Activated CD4-positive, alpha-beta T cell treated with anti-CD3 and anti-CD28 coated beads, Interleukin-2, amount 10 ng/mL, durations not matched to agents 7 days and 5 days (primary cell): ENCODE measurements around the gene OSGIN1. TPM values are rescaled to one million over a fixed set of nuclear protein-coding genes. Genes with fewer than 3 reads are reported as not detected.

ENCODE experiments used
- CTCF ChIA-PET: fragments of 350-600 bp; sonication (Branson Sonifier 250); formaldehyde crosslinking; loops from one replicate; lab custom pipeline; 2021; ENCODE audit warnings: antibody characterized with exemption; lab: Charles Lee
- POLR2A ChIA-PET: fragments of 350-600 bp; sonication (Branson Sonifier 250); formaldehyde crosslinking; loops from one replicate; lab custom pipeline; 2021; ENCODE audit warnings: antibody characterized with exemption; lab: Charles Lee
- DNase-seq: peaks from one replicate; pipeline ENCODE4 v3.0.0-alpha.2; 2020
- H3K27ac Mint-ChIP-seq: one replicate; pipeline ENCODE4 v1.8.0; 2021; ENCODE audit warnings: mild to moderate bottlenecking, moderate library complexity, mixed read lengths
- H3K27me3 Mint-ChIP-seq: one replicate; pipeline ENCODE4 v1.8.0; 2021; ENCODE audit warnings: mixed read lengths
- H3K36me3 Mint-ChIP-seq: one replicate; pipeline ENCODE4 v1.8.0; 2021; ENCODE audit warnings: low read depth, mixed read lengths
- H3K4me1 Mint-ChIP-seq: one replicate; pipeline ENCODE4 v1.8.0; 2021; ENCODE audit warnings: mixed read lengths
- H3K4me3 Mint-ChIP-seq: one replicate; pipeline ENCODE4 v1.8.0; 2021; ENCODE audit warnings: mild to moderate bottlenecking, moderate library complexity, mixed read lengths
- H3K9me3 Mint-ChIP-seq: one replicate; pipeline ENCODE4 v1.8.0; 2021; ENCODE audit warnings: mixed read lengths
- total RNA-seq, 2 experiments: library from RNA; stranded (reverse); gene quantifications; one replicate each; pipeline ENCODE4 v1.2.3, GENCODE V29; 2021

The OSGIN1 gene
- total RNA-seq, 2 experiments from 2014 or later: 0.48 to 0.77 TPM

- H3K4me3 Mint-ChIP-seq: no peak overlapping the region
- no peak for DNase-seq
Observed at GRCh38 chr16:83975590-83976260, 22.7 kb downstream of the OSGIN1 start.

GRCh38 chr16:83977056-83977815 lies 24.2 kb downstream of the OSGIN1 start:
- H3K27me3 Mint-ChIP-seq: no peaks in the 10 kb centered on the region
- CTCF ChIA-PET: no interaction called here

More at GRCh38 chr16:83975590-83976260, 22.7 kb downstream of the OSGIN1 start:
- Mint-ChIP-seq H3K36me3 (no peaks in the 10 kb centered on the region), H3K27me3 (peaks cover 3% of the 10 kb centered on the region), H3K27ac (no peak overlapping the region), H3K9me3 (peaks cover 13% of the 10 kb centered on the region), H3K4me1 (no peaks in the 10 kb centered on the region)
- ChIA-PET POLR2A (no interaction called here), CTCF (no interaction called here)

DNA sequence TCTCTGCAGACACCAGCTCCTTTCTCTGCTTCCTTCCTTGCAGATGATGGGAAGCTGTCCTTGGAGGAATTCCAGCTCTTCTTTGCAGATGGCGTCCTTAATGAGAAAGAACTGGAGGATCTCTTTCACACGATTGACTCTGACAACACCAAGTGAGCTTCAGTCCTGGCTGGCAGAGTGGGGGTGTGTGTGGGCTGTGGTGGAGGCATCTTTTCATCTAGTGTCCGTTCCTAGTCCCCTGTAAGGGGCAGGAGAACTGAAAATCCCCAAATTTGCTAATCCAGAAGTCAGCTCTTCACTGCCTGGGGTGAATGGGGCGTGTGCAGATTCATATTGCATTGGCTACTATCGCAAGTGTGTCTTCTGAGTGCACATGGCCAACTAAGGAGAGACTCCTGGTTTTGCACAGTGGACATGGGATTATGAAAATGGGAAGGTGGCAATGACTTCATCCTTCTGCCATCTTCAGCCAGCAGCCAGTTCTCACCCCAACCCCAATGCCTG lies 25.4 kb downstream of the OSGIN1 start:
- POLR2A ChIA-PET: no interaction called here

More at GRCh38 chr16:83977056-83977815, 24.2 kb downstream of the OSGIN1 start:
- peaks cover 13% of the 10 kb centered on the region for H3K9me3 Mint-ChIP-seq
- H3K27ac Mint-ChIP-seq: no peak overlapping the region
- H3K4me1 Mint-ChIP-seq: no peaks in the 10 kb centered on the region
- H3K36me3 Mint-ChIP-seq: no peaks in the 10 kb centered on the region
- no peak overlapping the region for H3K4me3 Mint-ChIP-seq
- DNase-seq: no peak
- POLR2A ChIA-PET: no interaction called here

GRCh38 chr16:83979441-83979840 lies 26.4 kb downstream of the OSGIN1 start:
- H3K4me3 Mint-ChIP-seq: no peak overlapping the region
- ChIA-PET POLR2A (no interaction called here), CTCF (interaction anchor here (1.0 kb wide), 1 partner anchor 71 kb away, joined by 4 read pairs; no protein-coding TSS in a partner anchor)
- no peaks in the 10 kb centered on the region for H3K27me3 Mint-ChIP-seq
- no peaks in the 10 kb centered on the region for H3K4me1 Mint-ChIP-seq
- no peaks in the 10 kb centered on the region for H3K36me3 Mint-ChIP-seq
- no peak overlapping the region for H3K27ac Mint-ChIP-seq
- no peak for DNase-seq
- H3K9me3 Mint-ChIP-seq: peaks cover 13% of the 10 kb centered on the region

More for the DNA sequence above, 25.4 kb downstream of the OSGIN1 start:
- Mint-ChIP-seq H3K27ac (no peak overlapping the region), H3K36me3 (no peaks in the 10 kb centered on the region), H3K4me3 (no peak overlapping the region), H3K4me1 (no peaks in the 10 kb centered on the region), H3K27me3 (no peaks in the 10 kb centered on the region), H3K9me3 (peaks cover 13% of the 10 kb centered on the region)
- no peak for DNase-seq
- CTCF ChIA-PET: interaction anchor here (1.0 kb wide), 1 partner anchor 72 kb away, joined by 4 read pairs; no protein-coding TSS in a partner anchor

DNA sequence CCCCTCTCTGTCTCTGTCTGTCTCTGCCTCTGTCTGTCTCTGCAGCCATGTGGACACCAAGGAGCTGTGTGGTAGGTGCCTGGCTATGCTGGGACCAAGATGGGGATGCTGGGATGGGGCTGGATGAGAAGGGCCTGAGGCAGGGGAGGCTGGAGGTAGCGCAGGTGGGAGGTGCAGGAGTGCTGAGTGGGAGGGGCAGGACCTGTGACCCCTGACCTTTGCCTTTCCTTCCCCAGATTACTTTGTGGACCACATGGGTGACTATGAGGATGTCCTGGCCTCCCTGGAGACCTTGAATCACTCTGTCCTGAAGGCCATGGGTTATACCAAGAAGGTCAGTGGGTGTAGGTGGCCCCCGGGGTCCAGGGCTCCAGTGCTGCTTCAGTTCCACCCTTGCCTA lies 27.8 kb downstream of the OSGIN1 start:
- Mint-ChIP-seq H3K27ac (no peak overlapping the region), H3K4me3 (no peak overlapping the region), H3K4me1 (no peaks in the 10 kb centered on the region), H3K27me3 (no peaks in the 10 kb centered on the region), H3K36me3 (no peaks in the 10 kb centered on the region), H3K9me3 (peaks cover 13% of the 10 kb centered on the region)
- DNase-seq: no peak
- ChIA-PET CTCF (no interaction called here), POLR2A (no interaction called here)

- Mint-ChIP-seq H3K36me3 (no peaks in the 10 kb centered on the region), H3K4me1 (no peaks in the 10 kb centered on the region)
- CTCF ChIA-PET: no interaction called here
Observed at GRCh38 chr16:83981799-83982198, 28.8 kb downstream of the OSGIN1 start.

DNA sequence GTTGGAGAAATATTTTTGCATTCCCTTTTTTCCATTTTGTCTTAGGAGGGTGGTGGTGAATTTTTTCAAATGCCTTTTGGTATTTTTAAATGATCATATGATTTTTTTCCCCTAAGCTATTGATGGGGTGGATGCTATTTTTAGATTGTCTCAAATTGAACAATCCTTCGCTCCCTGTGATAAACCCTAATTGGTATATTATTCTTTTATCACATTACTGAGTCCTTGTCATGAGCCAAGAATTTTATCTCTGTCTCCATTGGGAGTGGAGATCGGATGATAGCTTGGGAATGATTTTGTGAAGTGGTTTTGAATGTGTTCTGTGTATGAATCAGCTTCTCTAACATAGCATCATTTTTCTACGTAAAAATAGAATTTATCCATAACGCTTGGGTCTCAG lies 30.5 kb downstream of the OSGIN1 start:
- no peak overlapping the region for H3K4me3 Mint-ChIP-seq
- H3K4me1 Mint-ChIP-seq: no peaks in the 10 kb centered on the region
- peaks cover 5% of the 10 kb centered on the region for H3K9me3 Mint-ChIP-seq
- H3K36me3 Mint-ChIP-seq: no peaks in the 10 kb centered on the region
- peaks cover 11% of the 10 kb centered on the region for H3K27me3 Mint-ChIP-seq
- ChIA-PET POLR2A (no interaction called here), CTCF (interaction anchor here (2.0 kb wide), 1 partner anchor 18 kb away, joined by 5 read pairs; no protein-coding TSS in a partner anchor)
- no peak overlapping the region for H3K27ac Mint-ChIP-seq
- DNase-seq: no peak

More at GRCh38 chr16:83981799-83982198, 28.8 kb downstream of the OSGIN1 start:
- H3K4me3 Mint-ChIP-seq: no peak overlapping the region
- POLR2A ChIA-PET: no interaction called here
- H3K27me3 Mint-ChIP-seq: peaks cover 3% of the 10 kb centered on the region
- no peak for DNase-seq
- H3K27ac Mint-ChIP-seq: no peak overlapping the region
- peaks cover 13% of the 10 kb centered on the region for H3K9me3 Mint-ChIP-seq

- Mint-ChIP-seq H3K4me3 (no peak overlapping the region), H3K9me3 (no peaks in the 10 kb centered on the region), H3K27me3 (peaks cover 32% of the 10 kb centered on the region), H3K36me3 (no peaks in the 10 kb centered on the region), H3K27ac (no peak overlapping the region), H3K4me1 (no peaks in the 10 kb centered on the region)
- DNase-seq: no peak
- ChIA-PET POLR2A (no interaction called here), CTCF (no interaction called here)
Observed at GRCh38 chr16:83989300-83989699, 36.3 kb downstream of the OSGIN1 start.

- POLR2A ChIA-PET: no interaction called here
- Mint-ChIP-seq H3K36me3 (no peaks in the 10 kb centered on the region), H3K4me3 (no peak overlapping the region), H3K27me3 (peaks cover 39% of the 10 kb centered on the region), H3K4me1 (no peaks in the 10 kb centered on the region), H3K9me3 (no peaks in the 10 kb centered on the region), H3K27ac (no peak overlapping the region)
- CTCF ChIA-PET: no interaction called here
- no peak for DNase-seq
Observed at GRCh38 chr16:83990492-83990891, 37.5 kb downstream of the OSGIN1 start.

GRCh38 chr16:83992624-83993023 lies 39.6 kb downstream of the OSGIN1 start:
- H3K27ac Mint-ChIP-seq: no peak overlapping the region
- DNase-seq: no peak
- H3K9me3 Mint-ChIP-seq: no peaks in the 10 kb centered on the region
- ChIA-PET POLR2A (no interaction called here), CTCF (interaction anchor here (1.0 kb wide), 1 partner anchor 28 kb away, joined by 5 read pairs; no protein-coding TSS in a partner anchor)
- H3K4me1 Mint-ChIP-seq: no peaks in the 10 kb centered on the region
- no peaks in the 10 kb centered on the region for H3K36me3 Mint-ChIP-seq
- H3K4me3 Mint-ChIP-seq: no peak overlapping the region
- peaks cover 43% of the 10 kb centered on the region for H3K27me3 Mint-ChIP-seq

DNA sequence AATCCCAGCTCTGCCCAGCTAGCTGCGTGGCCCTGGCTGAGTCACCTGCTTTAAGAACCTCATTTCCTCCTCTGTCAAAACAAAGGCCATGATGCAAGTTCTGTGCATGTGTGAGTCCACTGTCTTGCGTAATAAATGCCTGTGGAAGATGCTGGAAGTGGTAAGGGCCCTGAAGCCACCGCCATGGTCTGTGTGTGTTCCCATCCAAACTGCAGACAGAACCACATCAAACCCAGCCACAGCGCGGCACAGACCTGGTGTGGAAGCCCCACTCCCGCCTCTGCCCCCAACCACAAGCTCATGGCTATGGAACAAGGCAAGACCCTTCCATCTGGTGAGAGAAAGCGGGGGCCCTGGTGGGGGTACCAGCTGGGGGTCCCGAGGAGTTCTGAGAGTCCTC lies 41.0 kb downstream of the OSGIN1 start:
- ChIA-PET POLR2A (no interaction called here), CTCF (interaction anchor here (1.0 kb wide), 1 partner anchor 22 kb away, joined by 3 read pairs; no protein-coding TSS in a partner anchor)
- Mint-ChIP-seq H3K4me1 (no peaks in the 10 kb centered on the region), H3K27ac (no peak overlapping the region), H3K27me3 (peaks cover 30% of the 10 kb centered on the region), H3K4me3 (no peak overlapping the region), H3K9me3 (no peaks in the 10 kb centered on the region), H3K36me3 (no peaks in the 10 kb centered on the region)
- DNase-seq: no peak

- Mint-ChIP-seq H3K27ac (no peak overlapping the region), H3K36me3 (no peaks in the 10 kb centered on the region), H3K9me3 (no peaks in the 10 kb centered on the region), H3K4me1 (no peaks in the 10 kb centered on the region), H3K27me3 (peaks cover 28% of the 10 kb centered on the region), H3K4me3 (no peak overlapping the region)
- DNase-seq: no peak
- POLR2A ChIA-PET: no interaction called here
- CTCF ChIA-PET: no interaction called here
Observed at GRCh38 chr16:83994703-83995102, 41.7 kb downstream of the OSGIN1 start.

DNA sequence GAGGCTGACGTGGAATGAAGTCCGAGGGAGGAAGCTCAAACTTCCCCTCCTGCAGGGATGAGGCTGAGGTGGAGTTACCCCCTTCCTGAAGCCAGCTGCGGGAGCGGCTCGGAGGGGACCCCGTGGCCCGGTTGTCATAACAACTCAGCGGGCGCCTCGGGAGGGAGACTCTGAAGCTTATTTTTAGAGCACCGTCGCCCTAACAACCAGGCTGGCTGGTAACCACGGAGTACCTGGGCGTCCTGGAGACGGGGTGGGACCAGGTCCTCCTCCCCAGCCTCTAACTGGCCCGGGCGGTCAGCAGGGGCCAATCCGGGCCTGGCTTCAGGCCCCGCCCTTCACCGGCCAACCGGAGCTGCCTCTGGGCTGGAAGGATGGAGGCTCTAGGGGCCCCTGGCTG lies 42.7 kb downstream of the OSGIN1 start:
- Mint-ChIP-seq H3K4me1 (no peaks in the 10 kb centered on the region), H3K27ac (no peak overlapping the region), H3K9me3 (no peaks in the 10 kb centered on the region), H3K4me3 (no peak overlapping the region), H3K27me3 (peaks cover 24% of the 10 kb centered on the region), H3K36me3 (no peaks in the 10 kb centered on the region)
- ChIA-PET POLR2A (no interaction called here), CTCF (no interaction called here)
- DNase-seq: no peak
